Measurements from ENCODE around the gene XPNPEP3.

GRCh38 chr22:40894417-40894816, 37.5 kb downstream of the XPNPEP3 start:
- no peak for TF ChIP-seq MAZ (IDR thresholded peaks at IDR 0.05; ENCODE audit: borderline replicate concordance, low read depth, low read length)
- TF ChIP-seq, protein P1, sequence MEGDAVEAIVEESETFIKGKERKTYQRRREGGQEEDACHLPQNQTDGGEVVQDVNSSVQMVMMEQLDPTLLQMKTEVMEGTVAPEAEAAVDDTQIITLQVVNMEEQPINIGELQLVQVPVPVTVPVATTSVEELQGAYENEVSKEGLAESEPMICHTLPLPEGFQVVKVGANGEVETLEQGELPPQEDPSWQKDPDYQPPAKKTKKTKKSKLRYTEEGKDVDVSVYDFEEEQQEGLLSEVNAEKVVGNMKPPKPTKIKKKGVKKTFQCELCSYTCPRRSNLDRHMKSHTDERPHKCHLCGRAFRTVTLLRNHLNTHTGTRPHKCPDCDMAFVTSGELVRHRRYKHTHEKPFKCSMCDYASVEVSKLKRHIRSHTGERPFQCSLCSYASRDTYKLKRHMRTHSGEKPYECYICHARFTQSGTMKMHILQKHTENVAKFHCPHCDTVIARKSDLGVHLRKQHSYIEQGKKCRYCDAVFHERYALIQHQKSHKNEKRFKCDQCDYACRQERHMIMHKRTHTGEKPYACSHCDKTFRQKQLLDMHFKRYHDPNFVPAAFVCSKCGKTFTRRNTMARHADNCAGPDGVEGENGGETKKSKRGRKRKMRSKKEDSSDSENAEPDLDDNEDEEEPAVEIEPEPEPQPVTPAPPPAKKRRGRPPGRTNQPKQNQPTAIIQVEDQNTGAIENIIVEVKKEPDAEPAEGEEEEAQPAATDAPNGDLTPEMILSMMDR (conservative IDR thresholded peaks at IDR 0.05; ENCODE audit: low read depth, low read length): no peak
- no peak for TF ChIP-seq POLR2A (IDR thresholded peaks at IDR 0.05; ENCODE audit: low read depth, low read length)
- no peak for TF ChIP-seq FOS (IDR thresholded peaks at IDR 0.05; ENCODE audit: low read depth, low read length)
